SU-DHL-6 (cell line): ENCODE results near the gene CACNB4.
"Not testable (repeated sequence)": the region's sequence is repeated elsewhere in the genome, so short reads cannot be mapped to it uniquely, and the experiment has no call there.

Experiments used
- CTCF ChIP-seq: fragments of 200-600 bp; sonication (generic); IDR thresholded peaks from one replicate; pipeline ENCODE4 v1.5.1; 2017; ENCODE audit warnings: antibody characterized with exemption, mild to moderate bottlenecking, low read length, moderate library complexity; ENCODE audit not compliant: insufficient read depth, poor library complexity, severe bottlenecking
- EZH2phosphoT487 ChIP-seq: fragments of 200-600 bp; sonication (generic), shearing (Covaris generic); conservative IDR thresholded peaks from 2 replicates; pipeline ENCODE4 v1.6.1; 2018; ENCODE audit warnings: mild to moderate bottlenecking, antibody characterized with exemption, low read length, moderate library complexity, mixed read lengths

- TF ChIP-seq CTCF, EZH2phosphoT487: not testable (repeated sequence)
Measured at GRCh38 chr2:151994178-151994577, 104.7 kb downstream of the CACNB4 start.
